SK-N-SH treated with all-trans-retinoic acid at 6 μM for 48 hours (cell line): ENCODE results near the gene MCUR1.
"Not testable (repeated sequence)": the region's sequence is repeated elsewhere in the genome, so short reads cannot be mapped to it uniquely, and the experiment has no call there.

ENCODE experiments used
- ATAC-seq: fragments of 200-7000 bp; cut with Tn5 transposase; 3 replicates; pipeline ENCODE4 v1.9.1; 2020; ENCODE audit warnings: mild to moderate bottlenecking, moderate library complexity
- ARNTL ChIP-seq: fragments of 450-650 bp; formaldehyde crosslinking; IDR thresholded peaks from 2 replicates; pipeline ENCODE4 v1.5.0; 2020; ENCODE audit warnings: low read depth, mild to moderate bottlenecking, moderate library complexity, borderline replicate concordance
- BACH2 ChIP-seq: fragments of 250-450 bp; sonication (Bioruptor Pico); IDR thresholded peaks from 2 replicates; pipeline ENCODE4 v1.9.0; 2021; ENCODE audit warnings: mild to moderate bottlenecking, borderline replicate concordance
- CREB5 ChIP-seq: fragments of 250-450 bp; sonication (Bioruptor Pico); IDR thresholded peaks from 2 replicates; pipeline ENCODE4 v1.5.1; 2020; ENCODE audit warnings: low read depth, mild to moderate bottlenecking, moderate library complexity
- CSDC2 ChIP-seq: fragments of 250-450 bp; sonication (Bioruptor Pico); IDR thresholded peaks from 2 replicates; pipeline ENCODE4 v1.5.0; 2020; ENCODE audit warnings: mild to moderate bottlenecking, moderate library complexity
- CSRNP3 ChIP-seq: fragments of 250-450 bp; sonication (Bioruptor Pico); IDR thresholded peaks from 2 replicates; pipeline ENCODE4 v1.5.1; 2021; ENCODE audit warnings: mild to moderate bottlenecking, moderate library complexity
- ESRRG ChIP-seq: fragments of 250-450 bp; sonication (Bioruptor Pico); IDR thresholded peaks from 2 replicates; pipeline ENCODE4 v1.6.1; 2021; ENCODE audit warnings: mild to moderate bottlenecking
- GLIS3 ChIP-seq: fragments of 250-450 bp; sonication (Bioruptor Pico); IDR thresholded peaks from 2 replicates; pipeline ENCODE4 v1.5.0; 2020; ENCODE audit warnings: mild to moderate bottlenecking, moderate library complexity
- ISL1 ChIP-seq: fragments of 250-450 bp; sonication (Bioruptor Pico); IDR thresholded peaks from 2 replicates; pipeline ENCODE4 v2.1.2; 2022; ENCODE audit warnings: mild to moderate bottlenecking, moderate library complexity
- OSR1 ChIP-seq: fragments of 250-450 bp; sonication (Bioruptor Pico); IDR thresholded peaks from 2 replicates; pipeline ENCODE4 v1.8.0; 2022; ENCODE audit warnings: moderate library complexity, mild to moderate bottlenecking, inconsistent platforms
- PATZ1 ChIP-seq: fragments of 250-450 bp; sonication (Bioruptor Pico); IDR thresholded peaks from 2 replicates; pipeline ENCODE4 v1.8.0; 2020; ENCODE audit warnings: mild to moderate bottlenecking, moderate library complexity, borderline replicate concordance
- SNAI2 ChIP-seq: fragments of 250-450 bp; sonication (Bioruptor Pico); IDR thresholded peaks from 2 replicates; pipeline ENCODE4 v1.5.0; 2020; ENCODE audit warnings: mild to moderate bottlenecking, moderate library complexity
- TCF4 ChIP-seq: fragments of 250-450 bp; sonication (Bioruptor Pico); IDR thresholded peaks from 2 replicates; pipeline ENCODE4 v1.8.0; 2021; ENCODE audit warnings: mild to moderate bottlenecking, moderate library complexity, borderline replicate concordance
- TOX ChIP-seq: fragments of 250-450 bp; sonication (Bioruptor Pico); IDR thresholded peaks from 2 replicates; pipeline ENCODE4 v1.8.0; 2021; ENCODE audit warnings: mild to moderate bottlenecking, moderate library complexity, borderline replicate concordance
- TSHZ2 ChIP-seq: fragments of 250-450 bp; sonication (Bioruptor Pico); IDR thresholded peaks from 2 replicates; pipeline ENCODE4 v1.5.0; 2020; ENCODE audit warnings: mild to moderate bottlenecking, moderate library complexity
- ZC3H10 ChIP-seq: fragments of 250-450 bp; sonication (Bioruptor Pico); IDR thresholded peaks from 2 replicates; pipeline ENCODE4 v1.5.1; 2021; ENCODE audit warnings: mild to moderate bottlenecking, moderate library complexity
- ZFP3 ChIP-seq: fragments of 250-450 bp; sonication (Bioruptor Pico); IDR thresholded peaks from 2 replicates; pipeline ENCODE4 v1.5.0; 2020; ENCODE audit warnings: mild to moderate bottlenecking, moderate library complexity
- ZFP30 ChIP-seq: fragments of 450-650 bp; formaldehyde crosslinking; IDR thresholded peaks from 2 replicates; pipeline ENCODE4 v1.5.0; 2022; ENCODE audit warnings: mild to moderate bottlenecking, moderate library complexity
- ZNF70 ChIP-seq: fragments of 450-650 bp; formaldehyde crosslinking; IDR thresholded peaks from 2 replicates; pipeline ENCODE4 v1.5.0; 2020; ENCODE audit warnings: mild to moderate bottlenecking, moderate library complexity
- ZNF8 ChIP-seq: fragments of 450-650 bp; formaldehyde crosslinking; IDR thresholded peaks from 2 replicates; pipeline ENCODE4 v1.5.0; 2020; ENCODE audit warnings: mild to moderate bottlenecking, moderate library complexity

The MCUR1 gene

GRCh38 chr6:13830803-13831202 is 16.4 kb upstream of the MCUR1 start:
- TF ChIP-seq TSHZ2 (CRISPR knock-in tag) (no peak), ZNF8 (CRISPR knock-in tag) (no peak), ZFP30 (CRISPR knock-in tag) (no peak)
- ATAC-seq: no peak

GRCh38 chr6:13829419-13829818 is 15.1 kb upstream of the MCUR1 start:
- ATAC-seq: not testable (repeated sequence)

GRCh38 chr6:13828656-13829301 is 14.4 kb upstream of the MCUR1 start:
- ATAC-seq: not testable (repeated sequence)

- ATAC-seq: no peak
- no peak for TF ChIP-seq ZC3H10 (CRISPR knock-in tag)
Observed at GRCh38 chr6:13827032-13827431, 12.7 kb upstream of the MCUR1 start.

- TF ChIP-seq ESRRG (CRISPR knock-in tag): no peak
- TF ChIP-seq PATZ1 (CRISPR knock-in tag): no peak
- no peak for TF ChIP-seq ZFP3 (CRISPR knock-in tag)
- no peak for TF ChIP-seq ZFP30 (CRISPR knock-in tag)
- TF ChIP-seq SNAI2 (CRISPR knock-in tag): no peak
- TF ChIP-seq GLIS3 (CRISPR knock-in tag): no peak
- TF ChIP-seq BACH2 (CRISPR knock-in tag): no peak
- TF ChIP-seq CSDC2 (CRISPR knock-in tag): no peak
- no peak for TF ChIP-seq TOX
- TF ChIP-seq ZNF70: no peak
- no peak for TF ChIP-seq ISL1
- no peak for TF ChIP-seq ARNTL
- TF ChIP-seq OSR1 (CRISPR knock-in tag): no peak
- no peak for TF ChIP-seq CSRNP3 (CRISPR knock-in tag)
- no peak for TF ChIP-seq ZC3H10 (CRISPR knock-in tag)
- TF ChIP-seq TSHZ2 (CRISPR knock-in tag): no peak
- no peak for TF ChIP-seq CREB5 (CRISPR knock-in tag)
- TF ChIP-seq TCF4 (CRISPR knock-in tag): no peak
- no peak for ATAC-seq
Observed at GRCh38 chr6:13825871-13826270, 11.5 kb upstream of the MCUR1 start.
